Ramos (cell line): Measurements from ENCODE around the gene CCDC188.

Source experiments
- in situ Hi-C: fragments of 300-500 bp; cut with MboI; formaldehyde crosslinking; loops from one replicate; pipeline ENCODE4 v1.14.3; 2022; ENCODE audit warnings: low sequenced_read_pairs; ENCODE audit not compliant: unreplicated experiment

Gene CCDC188

GRCh38 chr22:20173246-20173645, 22.4 kb upstream of the CCDC188 start:
- in situ Hi-C loops, result no loop called here

- in situ Hi-C loops, result no loop called here
Observed at GRCh38 chr22:20172141-20172613, 21.3 kb upstream of the CCDC188 start.

GRCh38 chr22:20171288-20172140, 20.7 kb upstream of the CCDC188 start:
- in situ Hi-C loops, result no loop called here

- in situ Hi-C loops, result no loop called here
Observed at GRCh38 chr22:20170170-20170569, 19.3 kb upstream of the CCDC188 start.

- in situ Hi-C loops, result no loop called here
Observed at GRCh38 chr22:20169253-20169822, 18.5 kb upstream of the CCDC188 start.

- in situ Hi-C loops, result no loop called here
Observed at GRCh38 chr22:20167643-20168322, 16.9 kb upstream of the CCDC188 start.

- in situ Hi-C loops, result no loop called here
Observed at GRCh38 chr22:20166703-20167102, 15.8 kb upstream of the CCDC188 start.

GRCh38 chr22:20165913-20166312, 15.1 kb upstream of the CCDC188 start:
- in situ Hi-C loops, result no loop called here

GRCh38 chr22:20165421-20165820, 14.6 kb upstream of the CCDC188 start:
- in situ Hi-C loops, result no loop called here

- in situ Hi-C loops, result no loop called here
Observed at GRCh38 chr22:20164863-20165262, 14.0 kb upstream of the CCDC188 start.

GRCh38 chr22:20160041-20160440, 9.2 kb upstream of the CCDC188 start:
- in situ Hi-C loops, result no loop called here

- in situ Hi-C loops, result loop anchor here (5.0 kb wide), 2 partner anchors 78 to 123 kb away; no protein-coding TSS in a partner anchor
Observed at GRCh38 chr22:20159531-20159930, 8.7 kb upstream of the CCDC188 start.

GRCh38 chr22:20159076-20159475, 8.2 kb upstream of the CCDC188 start:
- in situ Hi-C loops, result loop anchor here (5.0 kb wide), 2 partner anchors 78 to 123 kb away; no protein-coding TSS in a partner anchor

- in situ Hi-C loops, result loop anchor here (5.0 kb wide), 2 partner anchors 79 to 124 kb away; no protein-coding TSS in a partner anchor
Observed at GRCh38 chr22:20158391-20159036, 7.7 kb upstream of the CCDC188 start.

GRCh38 chr22:20157430-20158183, 6.8 kb upstream of the CCDC188 start:
- in situ Hi-C loops, result loop anchor here (5.0 kb wide), 2 partner anchors 80 to 125 kb away; no protein-coding TSS in a partner anchor

GRCh38 chr22:20156611-20157429, 6.0 kb upstream of the CCDC188 start:
- in situ Hi-C loops, result loop anchor here (5.0 kb wide), 2 partner anchors 80 to 125 kb away; no protein-coding TSS in a partner anchor

GRCh38 chr22:20156042-20156389, 5.2 kb upstream of the CCDC188 start:
- in situ Hi-C loops, result loop anchor here (5.0 kb wide), 2 partner anchors 81 to 126 kb away; no protein-coding TSS in a partner anchor

- in situ Hi-C loops, result loop anchor here (5.0 kb wide), 2 partner anchors 82 to 127 kb away; no protein-coding TSS in a partner anchor
Observed at GRCh38 chr22:20155330-20156041, 4.6 kb upstream of the CCDC188 start.
